Coronary artery (tissue), 2 donors: ENCODE measurements around the gene TIMM29.
A peak's percentile ranks its signal among the peaks of the same experiment; 100 is the strongest.

Experiments used
- DNase-seq: peaks from one replicate; pipeline ENCODE4 v3.0.0-alpha.2; 2017; ENCODE audit warnings: low spot score
- H3K27ac ChIP-seq, 2 donors: fragments of 200-600 bp; sonication (generic); one replicate each; pipeline ENCODE4 v1.5.1; 2016 to 2019
- H3K4me3 ChIP-seq: fragments of 200-600 bp; sonication (generic); 2 replicates; pipeline ENCODE4 v1.5.1; 2016; ENCODE audit warnings: mild to moderate bottlenecking, moderate library complexity
- TF ChIP-seq, protein P1 (sequence below): fragments of 200-600 bp; sonication (generic); IDR thresholded peaks from one replicate; pipeline ENCODE4 v1.5.1; 2019; ENCODE audit warnings: antibody characterized with exemption

TIMM29 gene

DNA sequence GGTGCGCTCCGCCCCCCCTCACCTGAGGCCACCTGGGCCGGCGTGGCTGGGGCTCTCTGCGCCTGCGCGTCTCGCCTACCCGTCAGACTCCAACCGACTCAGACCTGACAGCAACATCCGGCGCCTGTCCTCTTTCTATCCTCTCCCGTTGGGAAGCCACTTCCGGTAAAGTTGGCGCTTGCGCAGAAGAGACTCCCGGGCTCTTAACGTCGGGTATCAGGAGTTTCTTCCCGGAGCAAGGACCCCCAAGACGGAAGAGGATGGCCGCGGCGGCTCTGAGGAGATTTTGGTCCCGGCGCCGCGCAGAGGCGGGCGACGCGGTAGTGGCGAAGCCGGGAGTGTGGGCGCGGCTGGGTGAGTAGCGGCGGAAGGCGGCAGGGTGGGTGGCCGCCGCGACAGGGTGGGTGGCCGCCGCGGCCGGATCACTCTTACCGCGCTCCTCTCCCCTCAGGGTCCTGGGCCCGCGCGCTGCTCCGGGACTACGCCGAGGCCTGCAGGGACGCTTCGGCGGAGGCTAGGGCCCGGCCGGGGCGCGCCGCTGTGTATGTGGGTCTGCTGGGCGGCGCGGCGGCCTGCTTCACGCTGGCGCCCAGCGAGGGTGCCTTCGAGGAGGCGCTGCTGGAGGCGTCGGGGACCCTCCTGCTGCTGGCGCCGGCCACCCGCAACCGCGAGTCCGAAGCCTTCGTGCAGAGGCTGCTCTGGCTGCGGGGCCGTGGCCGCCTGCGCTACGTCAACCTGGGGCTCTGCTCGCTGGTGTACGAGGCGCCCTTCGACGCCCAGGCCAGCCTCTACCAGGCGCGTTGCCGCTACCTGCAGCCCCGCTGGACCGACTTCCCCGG, at the start of gene TIMM29, which contains the start of gene YIPF2:
TSS of gene TIMM29 (plus strand) at position 249 of the 839 bp plus-strand sequence. CDS start at position 261, 12 bp downstream.
TSS of gene YIPF2 (minus strand) at position 77 of the 839 bp plus-strand sequence. CDS start 229 bp downstream, outside the sequence.
- peak within 1 kb of the TSS; percentile 83 to 93 for H3K27ac ChIP-seq
- TF ChIP-seq, protein P1, sequence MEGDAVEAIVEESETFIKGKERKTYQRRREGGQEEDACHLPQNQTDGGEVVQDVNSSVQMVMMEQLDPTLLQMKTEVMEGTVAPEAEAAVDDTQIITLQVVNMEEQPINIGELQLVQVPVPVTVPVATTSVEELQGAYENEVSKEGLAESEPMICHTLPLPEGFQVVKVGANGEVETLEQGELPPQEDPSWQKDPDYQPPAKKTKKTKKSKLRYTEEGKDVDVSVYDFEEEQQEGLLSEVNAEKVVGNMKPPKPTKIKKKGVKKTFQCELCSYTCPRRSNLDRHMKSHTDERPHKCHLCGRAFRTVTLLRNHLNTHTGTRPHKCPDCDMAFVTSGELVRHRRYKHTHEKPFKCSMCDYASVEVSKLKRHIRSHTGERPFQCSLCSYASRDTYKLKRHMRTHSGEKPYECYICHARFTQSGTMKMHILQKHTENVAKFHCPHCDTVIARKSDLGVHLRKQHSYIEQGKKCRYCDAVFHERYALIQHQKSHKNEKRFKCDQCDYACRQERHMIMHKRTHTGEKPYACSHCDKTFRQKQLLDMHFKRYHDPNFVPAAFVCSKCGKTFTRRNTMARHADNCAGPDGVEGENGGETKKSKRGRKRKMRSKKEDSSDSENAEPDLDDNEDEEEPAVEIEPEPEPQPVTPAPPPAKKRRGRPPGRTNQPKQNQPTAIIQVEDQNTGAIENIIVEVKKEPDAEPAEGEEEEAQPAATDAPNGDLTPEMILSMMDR = no peak
- peak within 1 kb of the TSS; percentile 91 for H3K4me3 ChIP-seq
- peak; percentile 98 for DNase-seq

DNA sequence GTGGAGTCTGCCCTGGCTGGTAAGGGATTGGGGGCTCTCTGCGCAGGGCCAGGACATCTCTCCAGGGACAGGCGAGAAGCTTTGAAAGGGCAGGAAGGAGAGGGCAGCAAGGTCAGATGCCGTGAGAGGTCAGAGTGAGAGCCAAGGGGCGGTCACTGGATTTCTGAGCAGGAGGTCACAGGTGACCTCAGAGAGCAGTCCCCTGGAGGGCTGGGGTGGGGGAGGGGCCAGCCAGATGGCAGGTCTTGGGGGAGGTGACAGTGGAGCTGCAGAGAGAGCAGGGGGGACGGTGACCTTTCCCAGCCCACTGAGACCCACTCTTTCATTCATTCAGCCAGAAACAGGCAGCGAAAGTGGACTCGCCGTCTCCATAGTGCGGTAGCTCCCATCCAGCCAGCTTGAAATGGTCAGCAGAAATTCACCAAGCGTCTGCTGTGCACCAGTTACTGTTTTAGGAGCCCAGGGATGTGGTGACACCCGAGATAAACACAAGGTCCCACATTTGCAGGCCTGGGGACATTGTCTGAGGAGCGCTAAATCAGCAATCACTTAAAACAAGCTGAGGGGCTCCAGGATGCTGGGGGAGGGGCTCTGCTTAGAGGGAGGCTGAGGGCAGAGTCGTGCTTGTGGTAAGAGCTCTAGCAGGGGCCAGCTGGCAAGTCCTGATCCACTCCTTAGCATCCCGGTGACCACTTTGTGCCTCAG, 47.1 kb upstream of the TIMM29 start:
- no peak overlapping the region for H3K4me3 ChIP-seq
- H3K27ac ChIP-seq = no peak overlapping the region
- TF ChIP-seq, protein P1 = no peak
- no peak for DNase-seq

DNA sequence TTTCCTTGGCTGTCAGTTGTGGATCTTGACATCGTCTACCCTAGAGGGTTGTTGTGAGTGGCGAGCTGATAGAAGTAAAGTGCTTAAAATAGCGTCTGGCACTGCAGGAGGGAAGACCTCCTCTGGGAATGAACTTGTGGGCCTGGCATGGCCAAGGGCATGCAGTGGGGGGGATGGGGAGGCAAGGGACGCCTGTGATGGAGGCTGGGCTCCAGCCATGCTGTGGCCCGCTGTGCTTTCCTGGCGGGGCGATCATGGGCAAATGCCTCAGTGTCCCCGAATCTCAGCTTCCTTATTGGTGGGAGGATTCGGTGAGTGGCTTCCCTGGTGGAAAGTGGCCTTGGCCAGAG, 46.5 kb upstream of the TIMM29 start:
- TF ChIP-seq, protein P1 = no peak
- H3K27ac ChIP-seq = no peak overlapping the region
- DNase-seq = no peak
- H3K4me3 ChIP-seq = no peak overlapping the region

DNA sequence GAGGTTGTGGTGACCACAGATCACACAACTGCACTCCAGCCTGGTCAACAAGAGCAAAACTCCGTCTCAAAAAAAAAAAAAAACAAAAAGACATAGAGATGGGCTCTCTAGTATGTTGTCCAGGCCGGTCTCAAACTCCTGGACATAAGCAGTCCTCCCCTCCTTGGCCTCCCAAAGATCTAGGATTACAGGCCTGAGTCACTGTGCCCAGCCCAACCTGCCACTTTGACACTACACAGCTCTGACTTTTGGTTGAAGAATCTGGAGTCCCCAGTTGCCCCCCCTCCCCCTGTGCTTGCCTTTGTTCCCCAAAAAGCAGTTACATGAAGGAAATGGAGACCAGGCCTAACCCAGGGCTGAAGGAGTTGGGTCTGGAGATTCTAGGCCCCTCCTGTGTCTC, 44.3 kb upstream of the TIMM29 start:
- H3K4me3 ChIP-seq = no peak overlapping the region
- H3K27ac ChIP-seq = no peak overlapping the region
- no peak for DNase-seq
- TF ChIP-seq, protein P1 = no peak

DNA sequence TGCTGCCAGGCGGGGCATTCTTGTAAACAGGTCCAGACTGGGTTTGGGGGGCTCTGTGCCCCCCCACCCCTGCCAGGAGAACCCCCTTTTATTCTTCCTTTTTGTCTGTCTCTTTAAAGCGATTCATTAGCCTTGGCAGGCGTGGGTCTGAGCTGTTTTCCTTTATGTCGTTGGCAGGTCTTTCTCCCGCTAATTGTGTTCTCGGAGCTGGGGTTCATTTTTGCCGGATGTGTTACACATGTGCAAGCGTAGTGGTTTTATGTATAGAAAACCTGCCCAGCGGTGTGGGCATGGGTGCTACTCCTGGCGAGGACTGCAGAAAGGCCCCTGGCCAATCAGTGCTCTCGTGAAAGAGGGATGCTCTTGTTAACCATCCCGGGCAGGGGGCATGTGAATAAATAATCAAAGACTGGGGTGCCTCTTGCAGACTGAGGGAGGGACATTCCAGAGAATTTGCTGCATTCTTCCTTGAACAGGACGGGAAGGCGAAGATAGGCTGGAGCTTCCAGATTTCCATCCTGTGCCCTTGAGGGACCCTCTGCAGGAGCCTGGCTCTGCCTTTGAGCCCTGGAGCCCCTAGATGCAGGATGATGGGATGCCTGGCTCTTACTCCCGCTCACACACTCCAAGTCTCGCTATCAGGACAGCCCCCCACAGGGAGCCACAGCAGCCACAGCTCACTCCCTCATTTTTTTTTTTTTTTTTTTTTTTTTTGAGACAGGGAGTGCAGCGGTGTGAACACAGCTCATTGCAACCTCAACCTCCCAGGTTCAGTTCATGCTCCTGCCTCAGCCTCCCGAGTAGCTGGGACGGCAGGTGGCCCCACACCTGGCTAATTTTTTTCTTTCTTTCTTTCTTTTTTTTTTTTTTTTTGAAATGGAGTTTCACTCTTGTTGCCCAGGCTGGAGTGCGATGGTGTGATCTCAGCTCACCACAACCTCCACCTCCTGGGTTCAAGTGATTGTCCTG, 43.1 kb upstream of the TIMM29 start:
- Histone ChIP-seq H3K4me3 (no peak overlapping the region), H3K27ac (no peak overlapping the region)
- DNase-seq = no peak
- TF ChIP-seq, protein P1 = no peak

DNA sequence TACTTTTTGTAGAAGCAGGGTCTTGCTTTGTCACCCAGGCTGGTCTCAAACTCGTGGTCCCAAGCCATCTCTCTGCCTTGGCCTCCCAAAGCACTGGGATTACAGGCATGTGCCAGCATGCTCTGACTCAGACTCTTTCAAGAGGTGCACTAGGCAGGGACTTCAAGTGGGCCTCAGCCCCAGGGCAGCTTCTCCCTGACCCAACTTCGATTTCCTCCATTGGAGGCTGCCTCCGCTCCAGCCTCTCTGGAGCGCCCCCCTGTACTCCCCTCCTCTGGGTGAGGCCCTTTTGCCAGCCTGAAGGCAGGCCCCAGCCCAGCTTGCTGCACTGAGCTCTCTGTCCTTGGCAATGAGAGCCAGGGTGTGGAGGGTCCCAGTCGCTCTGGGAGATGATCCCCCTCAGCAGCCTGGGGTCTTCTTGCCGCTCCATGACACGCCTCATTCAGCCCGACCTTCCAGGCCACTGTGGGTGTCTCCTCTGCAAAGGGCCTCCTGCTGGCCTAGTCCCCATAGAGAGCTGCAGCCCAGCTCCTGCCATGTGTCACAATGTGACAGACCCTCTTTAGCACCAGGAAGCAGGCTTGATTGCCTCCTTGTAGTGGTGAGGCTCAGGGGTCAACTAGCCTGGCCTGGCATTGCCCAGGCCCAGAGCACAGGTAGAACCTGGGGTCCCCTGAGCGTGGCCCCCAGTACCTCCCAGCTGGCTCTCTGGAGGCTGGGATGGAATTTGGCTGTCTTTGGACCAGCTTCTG, 40.8 kb upstream of the TIMM29 start:
- TF ChIP-seq, protein P1 = no peak
- DNase-seq = no peak
- Histone ChIP-seq H3K27ac (no peak overlapping the region), H3K4me3 (no peak overlapping the region)
